Neural progenitor cell (in vitro differentiated cells): ENCODE results near the gene SATB1. TPM values are rescaled to one million over a fixed set of nuclear protein-coding genes. Genes with fewer than 3 reads are reported as not detected.

Experiments
- DNase-seq: peaks from one replicate; pipeline ENCODE4 v3.0.0-alpha.2; 2016; ENCODE audit warnings: low spot score
- H2AFZ ChIP-seq: fragments of 200-600 bp; sonication (generic); replicated peaks from 2 replicates; pipeline ENCODE4 v1.6.1; 2016; ENCODE audit warnings: antibody characterized with exemption
- H3F3A ChIP-seq: fragments of 200-600 bp; sonication (generic); 2 replicates; pipeline ENCODE4 v1.6.1; 2016; ENCODE audit warnings: antibody characterized with exemption, low read depth
- H3K27ac ChIP-seq: fragments of 200-600 bp; sonication (generic); 2 replicates; pipeline ENCODE4 v1.5.1; 2016; ENCODE audit warnings: mild to moderate bottlenecking
- H3K27me3 ChIP-seq: fragments of 200-600 bp; sonication (generic); 2 replicates; pipeline ENCODE4 v1.6.1; 2016; ENCODE audit warnings: mild to moderate bottlenecking, moderate library complexity
- H3K36me3 ChIP-seq: fragments of 200-600 bp; sonication (generic); 2 replicates; pipeline ENCODE4 v1.5.1; 2016
- H3K4me1 ChIP-seq: fragments of 200-600 bp; sonication (generic); 2 replicates; pipeline ENCODE4 v1.6.1; 2016; ENCODE audit warnings: mixed run types
- H3K4me2 ChIP-seq: fragments of 200-600 bp; sonication (generic); 2 replicates; pipeline ENCODE4 v1.6.1; 2016
- H3K4me3 ChIP-seq: fragments of 200-600 bp; sonication (generic); 2 replicates; pipeline ENCODE4 v1.5.1; 2016
- H3K79me2 ChIP-seq: fragments of 200-600 bp; sonication (generic); 2 replicates; pipeline ENCODE4 v1.6.1; 2016; ENCODE audit warnings: low read depth
- H3K9ac ChIP-seq: fragments of 200-600 bp; sonication (generic); 2 replicates; pipeline ENCODE4 v1.6.1; 2016
- H3K9me3 ChIP-seq: fragments of 200-600 bp; sonication (generic); 2 replicates; pipeline ENCODE4 v1.5.1; 2016; ENCODE audit warnings: low read depth
- H4K20me1 ChIP-seq: fragments of 200-600 bp; sonication (generic); 2 replicates; pipeline ENCODE4 v1.6.1; 2016; ENCODE audit warnings: low read depth
- H3K27ac Mint-ChIP-seq: 3 replicates; pipeline ENCODE4 v1.8.0; 2021; ENCODE audit warnings: mixed read lengths
- H3K27me3 Mint-ChIP-seq: 2 replicates; pipeline ENCODE4 v1.8.0; 2022; ENCODE audit warnings: low read depth, mild to moderate bottlenecking, inconsistent platforms, moderate library complexity, mixed read lengths; ENCODE audit not compliant: insufficient read depth
- H3K36me3 Mint-ChIP-seq: 3 replicates; pipeline ENCODE4 v1.8.0; 2021; ENCODE audit warnings: mixed read lengths
- H3K4me1 Mint-ChIP-seq: 3 replicates; pipeline ENCODE4 v1.8.0; 2021; ENCODE audit warnings: mixed read lengths
- H3K4me3 Mint-ChIP-seq: 3 replicates; pipeline ENCODE4 v1.8.0; 2021; ENCODE audit warnings: mild to moderate bottlenecking, moderate library complexity, mixed read lengths
- H3K9me3 Mint-ChIP-seq: 3 replicates; pipeline ENCODE4 v1.8.0; 2020; ENCODE audit warnings: mixed read lengths
- CTCF ChIP-seq: fragments of 200-600 bp; sonication (generic); IDR thresholded peaks from 2 replicates; pipeline ENCODE4 v1.5.1; 2017; ENCODE audit warnings: antibody characterized with exemption, mild to moderate bottlenecking
- EZH2 ChIP-seq: fragments of 200-600 bp; sonication (generic); IDR thresholded peaks from 2 replicates; pipeline ENCODE4 v1.6.1; 2017; ENCODE audit warnings: antibody characterized with exemption, mild to moderate bottlenecking, moderate library complexity
- EZH2phosphoT487 ChIP-seq: fragments of 200-600 bp; sonication (generic); IDR thresholded peaks from 2 replicates; pipeline ENCODE4 v1.6.1; 2017; ENCODE audit warnings: antibody characterized with exemption
- total RNA-seq: library from RNA; depleted of rRNA; stranded (reverse); fragments of >200 nt; gene quantifications from 2 replicates; pipeline ENCODE4 v1.2.3, GENCODE V29; 2015; ENCODE audit warnings: low replicate concordance

The SATB1 gene
- total RNA-seq, 1 donor from 2014 or later, result 38.6 TPM

GRCh38 chr3:18409266-18409665 is 15.9 kb downstream of the SATB1 start:
- no peak overlapping the region for H2AFZ ChIP-seq
- H3K36me3 Mint-ChIP-seq, result peaks cover 3% of the 10 kb centered on the region

GRCh38 chr3:18405141-18405540 is 20.0 kb downstream of the SATB1 start:
- no peaks in the 10 kb centered on the region for H3K36me3 ChIP-seq
- H3K27ac ChIP-seq, result no peak overlapping the region
- no peak overlapping the region for H3K9ac ChIP-seq
- no peaks in the 10 kb centered on the region for H3K9me3 Mint-ChIP-seq
- no peak for DNase-seq
- no peak overlapping the region for H2AFZ ChIP-seq
- no peaks in the 10 kb centered on the region for H3K79me2 ChIP-seq
- H3K4me3 ChIP-seq, result no peak overlapping the region
- H3K4me3 Mint-ChIP-seq, result no peak overlapping the region
- H3K4me2 ChIP-seq, result no peak overlapping the region
- peaks cover 3% of the 10 kb centered on the region for H4K20me1 ChIP-seq
- H3K36me3 Mint-ChIP-seq, result peaks cover 3% of the 10 kb centered on the region
- H3K9me3 ChIP-seq, result no peaks in the 10 kb centered on the region
- H3F3A ChIP-seq, result no peaks in the 10 kb centered on the region
- no peaks in the 10 kb centered on the region for H3K27me3 ChIP-seq
- no peak overlapping the region for H3K27ac Mint-ChIP-seq
- no peaks in the 10 kb centered on the region for H3K4me1 Mint-ChIP-seq
- no peak for TF ChIP-seq CTCF
- TF ChIP-seq EZH2, result no peak
- TF ChIP-seq EZH2phosphoT487, result no peak
- no peaks in the 10 kb centered on the region for H3K4me1 ChIP-seq
- H3K27me3 Mint-ChIP-seq, result no peaks in the 10 kb centered on the region

More at GRCh38 chr3:18409266-18409665, 15.9 kb downstream of the SATB1 start:
- Histone ChIP-seq H3K9me3 (no peaks in the 10 kb centered on the region), H3K4me3 (no peak overlapping the region), H3K4me1 (no peaks in the 10 kb centered on the region), H3K79me2 (no peaks in the 10 kb centered on the region), H3K4me2 (no peak overlapping the region), H3K9ac (no peak overlapping the region), H3F3A (no peaks in the 10 kb centered on the region), H4K20me1 (peaks cover 5% of the 10 kb centered on the region), H3K27me3 (no peaks in the 10 kb centered on the region), H3K27ac (no peak overlapping the region), H3K36me3 (no peaks in the 10 kb centered on the region)
- H3K4me1 Mint-ChIP-seq, result no peaks in the 10 kb centered on the region
- no peak for DNase-seq
- no peak overlapping the region for H3K4me3 Mint-ChIP-seq
- H3K27me3 Mint-ChIP-seq, result no peaks in the 10 kb centered on the region
- no peak for TF ChIP-seq EZH2
- TF ChIP-seq EZH2phosphoT487, result no peak
- TF ChIP-seq CTCF, result no peak
- H3K27ac Mint-ChIP-seq, result no peak overlapping the region
- H3K9me3 Mint-ChIP-seq, result no peaks in the 10 kb centered on the region

GRCh38 chr3:18403061-18403460 is 22.1 kb downstream of the SATB1 start:
- H3K27me3 ChIP-seq, result no peaks in the 10 kb centered on the region
- no peak overlapping the region for H3K9ac ChIP-seq
- no peaks in the 10 kb centered on the region for H4K20me1 ChIP-seq
- no peaks in the 10 kb centered on the region for H3K27me3 Mint-ChIP-seq
- H3K27ac ChIP-seq, result no peak overlapping the region
- H3K4me3 ChIP-seq, result no peak overlapping the region
- no peaks in the 10 kb centered on the region for H3K36me3 ChIP-seq
- H2AFZ ChIP-seq, result no peak overlapping the region
- H3K9me3 ChIP-seq, result no peaks in the 10 kb centered on the region
- H3K4me3 Mint-ChIP-seq, result no peak overlapping the region
- H3K27ac Mint-ChIP-seq, result no peak overlapping the region
- no peak overlapping the region for H3K4me2 ChIP-seq
- no peaks in the 10 kb centered on the region for H3K4me1 Mint-ChIP-seq
- H3K4me1 ChIP-seq, result no peaks in the 10 kb centered on the region
- H3K9me3 Mint-ChIP-seq, result no peaks in the 10 kb centered on the region
- no peaks in the 10 kb centered on the region for H3F3A ChIP-seq
- no peaks in the 10 kb centered on the region for H3K79me2 ChIP-seq
- no peak for DNase-seq
- TF ChIP-seq EZH2phosphoT487 (no peak), CTCF (no peak), EZH2 (no peak)
- H3K36me3 Mint-ChIP-seq, result peaks cover 5% of the 10 kb centered on the region
